Stimulated activated CD4-positive, alpha-beta T cell treated with anti-CD3 and anti-CD28 coated beads, Interleukin-12 subunit alpha, Interleukin-12 subunit beta, amount 100 ng/mL, for 4 hours (primary cell): ENCODE measurements around the gene PWP1.

Source experiments
- DNase-seq: peaks from one replicate; pipeline ENCODE4 v3.0.0-alpha.2; 2020

The PWP1 gene

GRCh38 chr12:107736914-107737313, 51.3 kb downstream of the PWP1 start:
- no peak for DNase-seq

DNA sequence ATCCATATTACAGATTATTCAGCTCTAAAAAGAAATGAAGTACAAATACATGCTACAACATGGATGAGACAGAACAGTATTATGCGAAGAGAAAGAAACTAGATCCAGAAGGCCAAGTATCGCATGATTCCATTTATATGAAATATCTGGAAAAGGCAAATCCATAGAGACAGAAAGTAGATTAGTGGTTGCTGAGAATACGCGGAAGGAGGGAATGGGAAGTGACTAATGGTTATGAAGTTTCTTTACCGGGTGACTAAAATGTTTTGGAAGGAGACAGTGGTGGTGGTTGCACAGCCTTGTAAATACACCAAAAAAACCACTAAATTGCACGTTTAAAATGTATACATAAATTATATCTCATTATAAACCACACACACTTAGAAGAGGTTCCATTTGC, 62.9 kb downstream of the PWP1 start:
- no peak for DNase-seq

DNA sequence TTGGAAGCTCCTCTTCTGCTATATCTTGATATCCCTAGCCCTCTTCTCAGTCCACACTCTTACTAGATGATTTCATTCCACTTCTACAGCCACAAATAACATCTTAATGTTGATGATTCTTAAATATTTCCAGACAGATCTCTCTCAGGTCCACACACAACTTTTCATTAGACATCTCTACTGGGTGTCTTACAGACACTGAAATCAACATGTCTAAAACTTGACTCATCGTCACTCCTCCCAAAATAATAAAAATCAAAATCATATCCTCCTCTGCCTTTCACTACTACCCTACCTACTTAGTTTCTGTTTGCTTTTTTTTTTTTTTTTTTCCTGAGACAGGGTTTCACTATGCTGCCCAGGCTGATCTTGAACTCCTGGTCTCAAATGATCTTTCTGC, 63.5 kb downstream of the PWP1 start:
- no peak for DNase-seq

GRCh38 chr12:107759410-107759809, 73.8 kb downstream of the PWP1 start:
- DNase-seq, result no peak

DNA sequence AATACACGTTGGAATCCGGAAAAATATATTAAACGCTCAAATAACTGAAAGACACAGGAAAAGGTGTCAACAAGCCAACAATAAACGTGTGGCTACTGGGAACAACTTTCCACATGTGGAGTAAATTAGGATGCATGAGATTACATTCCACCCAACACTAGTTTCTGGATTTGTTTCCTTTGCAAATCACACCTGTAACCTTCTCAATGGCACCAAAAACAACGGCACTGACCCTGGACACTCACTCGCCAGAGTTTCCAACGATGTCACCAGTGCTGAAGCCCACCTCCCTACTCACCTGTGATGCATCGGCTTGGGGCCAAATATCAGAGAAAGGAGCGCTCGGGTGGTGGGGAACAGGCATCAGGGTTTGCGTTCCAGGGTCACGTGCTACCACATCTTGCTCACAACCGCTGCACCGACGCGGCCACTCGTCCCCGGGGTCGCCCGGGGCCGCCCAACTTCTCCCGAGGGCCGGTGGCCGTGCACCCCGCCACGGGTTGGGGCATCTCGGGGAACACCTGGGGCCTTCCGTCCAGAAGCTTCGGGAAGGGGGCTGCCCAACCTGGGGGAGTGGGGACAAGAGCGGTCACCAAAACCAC, 74.7 kb downstream of the PWP1 start:
- peak; percentile 26 for DNase-seq

DNA sequence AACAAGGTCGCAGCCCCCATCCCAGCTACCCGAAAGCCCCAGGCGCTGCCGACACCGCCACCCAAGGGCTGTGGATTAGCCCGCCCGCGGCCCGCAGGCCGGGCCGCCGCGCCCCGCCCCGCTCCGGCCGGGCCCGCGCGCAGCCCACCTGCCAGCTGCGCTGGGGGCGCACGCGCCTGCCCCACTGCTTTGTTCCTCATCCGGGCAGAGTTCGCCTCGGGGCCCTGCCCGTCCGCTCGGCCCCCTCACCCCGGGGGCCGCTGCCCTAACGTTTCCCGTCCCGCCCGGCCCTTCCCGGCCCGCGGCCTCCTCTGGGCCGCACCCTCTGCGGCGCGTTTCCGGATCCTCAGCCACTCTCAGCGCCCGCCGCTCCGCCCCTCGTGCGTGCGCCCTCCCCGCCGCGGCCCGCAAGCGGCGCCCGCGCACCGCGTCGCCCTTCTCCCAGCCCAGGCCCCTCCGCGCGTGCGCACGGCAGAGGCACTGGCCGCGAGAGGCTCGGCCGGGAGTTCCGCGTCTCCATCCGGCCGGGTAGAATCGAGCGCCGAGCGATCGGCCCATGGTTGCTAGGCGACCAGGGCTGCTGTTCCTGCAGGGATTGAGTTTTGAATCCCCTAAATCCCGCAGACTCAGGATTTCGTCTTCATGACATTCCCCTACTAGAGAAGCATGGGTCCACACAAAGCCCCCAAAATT, 75.4 kb downstream of the PWP1 start, which contains the start of gene PRDM4:
Gene PRDM4, minus strand, starts transcription at position 329 of the 693 bp plus-strand sequence. CDS start 622 bp downstream, outside the sequence.
- DNase-seq, result peak; percentile 87

DNA sequence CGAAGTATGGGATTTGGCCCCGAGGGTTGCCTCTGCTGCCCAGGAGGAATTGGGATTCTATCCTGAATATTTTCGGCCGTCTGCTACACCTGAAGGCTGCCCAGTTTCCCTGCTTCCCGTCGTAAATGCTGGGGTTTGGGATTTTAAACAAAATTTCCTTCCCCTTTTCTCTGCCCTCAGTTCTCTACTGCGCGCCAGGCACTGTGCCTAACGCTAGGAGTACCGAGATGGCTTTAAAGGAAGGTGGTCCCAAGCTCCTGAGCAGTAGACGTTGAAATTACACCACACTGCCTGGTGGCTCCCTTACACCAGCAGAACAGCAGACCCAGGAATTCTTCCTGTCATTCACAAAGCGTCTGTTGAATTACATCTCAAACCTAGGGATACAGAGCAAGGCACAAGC, 75.9 kb downstream of the PWP1 start:
- DNase-seq, result no peak
